ENCODE measurements around the gene COL5A1.

DNA sequence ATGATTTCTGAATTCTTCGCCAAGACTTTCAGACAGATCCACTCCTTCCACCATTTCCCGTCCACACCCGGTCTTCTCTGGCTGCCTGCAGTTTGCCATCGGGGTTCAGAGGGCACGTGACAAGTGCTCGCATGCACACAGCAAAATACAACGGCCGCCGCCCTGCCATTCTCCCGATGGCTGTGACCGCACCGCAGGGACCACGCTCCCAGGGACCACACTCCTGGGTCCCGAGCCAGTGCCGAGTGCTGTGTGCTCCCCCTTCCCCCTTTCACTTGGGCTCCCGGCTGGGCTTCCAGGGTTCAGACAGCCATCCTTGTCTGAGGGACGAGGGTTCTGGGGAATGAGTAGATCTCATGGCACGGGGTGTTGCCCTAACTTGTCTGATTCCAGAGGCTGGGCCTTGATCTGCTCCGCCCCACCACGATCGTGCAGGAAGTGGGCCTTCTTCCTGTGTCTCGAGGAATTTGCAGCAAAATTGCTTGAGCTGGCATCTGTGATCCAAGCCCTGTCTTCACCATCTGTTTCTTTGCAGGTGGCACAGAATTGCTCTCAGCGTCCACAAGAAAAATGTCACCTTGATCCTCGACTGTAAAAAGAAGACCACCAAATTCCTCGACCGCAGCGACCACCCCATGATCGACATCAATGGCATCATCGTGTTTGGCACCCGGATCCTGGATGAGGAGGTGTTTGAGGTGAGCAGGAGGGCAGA is 59.2 kb downstream of the COL5A1 start:
- no peak for TF ChIP-seq EZH2 (IDR thresholded peaks at IDR 0.05; ENCODE audit: low read length)
- no peak for TF ChIP-seq CTCF (optimal IDR thresholded peaks at IDR 0.05 in 1 of 3, IDR thresholded peaks at IDR 0.05 in 1 of 3, conservative IDR thresholded peaks at IDR 0.05 in 1 of 3; ENCODE audit: extremely low read depth in 1 of 3, insufficient read depth in 2 of 3, low read length in 3 of 3)
